ENCODE data around the gene ECT2.
A peak's percentile ranks its signal among the peaks of the same experiment; 100 is the strongest.
"Not testable (repeated sequence)": the region's sequence is repeated elsewhere in the genome, so short reads cannot be mapped to it uniquely, and the experiment has no call there.

ECT2 gene

GRCh38 chr3:172750368-172751174 lies at the start of gene ECT2:
ECT2 (plus strand) TSS chr3:172750726; CDS start chr3:172754531, 3,805 bp downstream.
- peak; percentile 98 for DNase-seq

GRCh38 chr3:172700936-172701455 lies 49.5 kb upstream of the ECT2 start:
- no peak for DNase-seq

- DNase-seq, result no peak
Measured at GRCh38 chr3:172701751-172702150, 48.8 kb upstream of the ECT2 start.

GRCh38 chr3:172702256-172702655 lies 48.3 kb upstream of the ECT2 start:
- no peak for DNase-seq

GRCh38 chr3:172702731-172703130 lies 47.8 kb upstream of the ECT2 start:
- DNase-seq, result not testable (repeated sequence)

GRCh38 chr3:172704001-172704400 lies 46.5 kb upstream of the ECT2 start:
- no peak for DNase-seq

- no peak for DNase-seq
Measured at GRCh38 chr3:172705170-172705569, 45.4 kb upstream of the ECT2 start.

GRCh38 chr3:172707030-172707429 lies 43.5 kb upstream of the ECT2 start:
- no peak for DNase-seq

GRCh38 chr3:172707967-172708366 lies 42.6 kb upstream of the ECT2 start:
- no peak for DNase-seq

GRCh38 chr3:172708921-172709773 lies 41.4 kb upstream of the ECT2 start:
- no peak for DNase-seq

- DNase-seq, result no peak
Measured at GRCh38 chr3:172709774-172710663, 40.5 kb upstream of the ECT2 start.

GRCh38 chr3:172710664-172711453 lies 39.7 kb upstream of the ECT2 start, which contains the start of gene NCEH1:
NCEH1 (minus strand) TSS chr3:172711067; CDS start chr3:172710984, 83 bp downstream.
- DNase-seq, result peak; percentile 96

- DNase-seq, result peak; percentile 48
Measured at GRCh38 chr3:172711454-172711795, 39.1 kb upstream of the ECT2 start.

- DNase-seq, result no peak
Measured at GRCh38 chr3:172713316-172713715, 37.2 kb upstream of the ECT2 start.

GRCh38 chr3:172716476-172716875 lies 34.0 kb upstream of the ECT2 start:
- DNase-seq, result peak; percentile 66

- DNase-seq, result no peak
Measured at GRCh38 chr3:172717493-172718088, 32.9 kb upstream of the ECT2 start.

- DNase-seq, result not testable (repeated sequence)
Measured at GRCh38 chr3:172722536-172723040, 27.9 kb upstream of the ECT2 start.

GRCh38 chr3:172726380-172726779 lies 24.1 kb upstream of the ECT2 start:
- no peak for DNase-seq

- DNase-seq, result no peak
Measured at GRCh38 chr3:172735014-172735413, 15.5 kb upstream of the ECT2 start.

GRCh38 chr3:172739462-172739861 lies 11.1 kb upstream of the ECT2 start:
- no peak for DNase-seq

- DNase-seq, result no peak
Measured at GRCh38 chr3:172746475-172746874, 4.1 kb upstream of the ECT2 start.
